ENCODE data around the gene ITGA6.

Gene ITGA6

GRCh38 chr2:172439509-172439860, 12.1 kb downstream of the ITGA6 start:
- Histone ChIP-seq H3K4me1 (ENCODE audit: control insufficient read depth in 1 of 2, insufficient read depth in 2 of 2, low read length in 2 of 2) (peaks cover 89 to 91% of the 10 kb centered on the region in 2 donors), H3K9ac (ENCODE audit: low read depth in 1 of 2, low read length in 2 of 2) (peak overlapping the region in 1 of 2 donors; percentile 27), H3K4me3 (ENCODE audit: low read depth in 1 of 2, low read length in 2 of 2) (peak overlapping the region; percentile 30 to 48), H3K27me3 (ENCODE audit: control insufficient read depth in 1 of 2, insufficient read depth in 2 of 2, low read length in 2 of 2) (no peaks in the 10 kb centered on the region), H3K9me3 (ENCODE audit: control insufficient read depth in 1 of 2, low read length in 2 of 2) (no peaks in the 10 kb centered on the region), H3K36me3 (ENCODE audit: control insufficient read depth in 1 of 2, insufficient read depth in 2 of 2, low read length in 2 of 2) (no peaks in the 10 kb centered on the region), H3K27ac (ENCODE audit: low read depth, low read length) (peak overlapping the region; percentile 62)

GRCh38 chr2:172439911-172440310, 12.5 kb downstream of the ITGA6 start:
- no peaks in the 10 kb centered on the region for H3K9me3 ChIP-seq (ENCODE audit: control insufficient read depth in 1 of 2, low read length in 2 of 2)
- H3K9ac ChIP-seq (ENCODE audit: low read depth in 1 of 2, low read length in 2 of 2) = peak overlapping the region in 1 of 2 donors; percentile 27
- no peaks in the 10 kb centered on the region for H3K36me3 ChIP-seq (ENCODE audit: control insufficient read depth in 1 of 2, insufficient read depth in 2 of 2, low read length in 2 of 2)
- H3K4me3 ChIP-seq (ENCODE audit: low read depth in 1 of 2, low read length in 2 of 2) = peak overlapping the region; percentile 30 to 48
- peak overlapping the region; percentile 62 for H3K27ac ChIP-seq (ENCODE audit: low read depth, low read length)
- no peaks in the 10 kb centered on the region for H3K27me3 ChIP-seq (ENCODE audit: control insufficient read depth in 1 of 2, insufficient read depth in 2 of 2, low read length in 2 of 2)
- peaks cover 86 to 90% of the 10 kb centered on the region in 2 donors for H3K4me1 ChIP-seq (ENCODE audit: control insufficient read depth in 1 of 2, insufficient read depth in 2 of 2, low read length in 2 of 2)

GRCh38 chr2:172440795-172441194, 13.4 kb downstream of the ITGA6 start:
- peak overlapping the region; percentile 23 to 36 for H3K4me3 ChIP-seq (ENCODE audit: low read depth in 1 of 2, low read length in 2 of 2)
- no peaks in the 10 kb centered on the region for H3K9me3 ChIP-seq (ENCODE audit: control insufficient read depth in 1 of 2, low read length in 2 of 2)
- H3K27ac ChIP-seq (ENCODE audit: low read depth, low read length) = peak overlapping the region; percentile 74
- peak overlapping the region; percentile 27 to 93 for H3K9ac ChIP-seq (ENCODE audit: low read depth in 1 of 2, low read length in 2 of 2)
- H3K36me3 ChIP-seq (ENCODE audit: control insufficient read depth in 1 of 2, insufficient read depth in 2 of 2, low read length in 2 of 2) = no peaks in the 10 kb centered on the region
- H3K4me1 ChIP-seq (ENCODE audit: control insufficient read depth in 1 of 2, insufficient read depth in 2 of 2, low read length in 2 of 2) = peaks cover 80 to 89% of the 10 kb centered on the region in 2 donors
- H3K27me3 ChIP-seq (ENCODE audit: control insufficient read depth in 1 of 2, insufficient read depth in 2 of 2, low read length in 2 of 2) = no peaks in the 10 kb centered on the region

- no peaks in the 10 kb centered on the region for H3K27me3 ChIP-seq (ENCODE audit: control insufficient read depth in 1 of 2, insufficient read depth in 2 of 2, low read length in 2 of 2)
- H3K4me1 ChIP-seq (ENCODE audit: control insufficient read depth in 1 of 2, insufficient read depth in 2 of 2, low read length in 2 of 2) = peaks cover 75 to 83% of the 10 kb centered on the region in 2 donors
- peak overlapping the region; percentile 86 for H3K27ac ChIP-seq (ENCODE audit: low read depth, low read length)
- peak overlapping the region; percentile 57 to 93 for H3K9ac ChIP-seq (ENCODE audit: low read depth in 1 of 2, low read length in 2 of 2)
- H3K4me3 ChIP-seq (ENCODE audit: low read depth in 1 of 2, low read length in 2 of 2) = peak overlapping the region; percentile 44 to 67
- no peaks in the 10 kb centered on the region for H3K9me3 ChIP-seq (ENCODE audit: control insufficient read depth in 1 of 2, low read length in 2 of 2)
- H3K36me3 ChIP-seq (ENCODE audit: control insufficient read depth in 1 of 2, insufficient read depth in 2 of 2, low read length in 2 of 2) = no peaks in the 10 kb centered on the region
Measured at GRCh38 chr2:172442072-172442895, 14.9 kb downstream of the ITGA6 start.

GRCh38 chr2:172445851-172446250, 18.5 kb downstream of the ITGA6 start:
- H3K9ac ChIP-seq (ENCODE audit: low read depth in 1 of 2, low read length in 2 of 2) = no peak overlapping the region
- no peaks in the 10 kb centered on the region for H3K9me3 ChIP-seq (ENCODE audit: control insufficient read depth in 1 of 2, low read length in 2 of 2)
- H3K27me3 ChIP-seq (ENCODE audit: control insufficient read depth in 1 of 2, insufficient read depth in 2 of 2, low read length in 2 of 2) = no peaks in the 10 kb centered on the region
- H3K27ac ChIP-seq (ENCODE audit: low read depth, low read length) = no peak overlapping the region
- peaks cover 58 to 79% of the 10 kb centered on the region in 2 donors for H3K4me1 ChIP-seq (ENCODE audit: control insufficient read depth in 1 of 2, insufficient read depth in 2 of 2, low read length in 2 of 2)
- no peaks in the 10 kb centered on the region for H3K36me3 ChIP-seq (ENCODE audit: control insufficient read depth in 1 of 2, insufficient read depth in 2 of 2, low read length in 2 of 2)
- H3K4me3 ChIP-seq (ENCODE audit: low read depth in 1 of 2, low read length in 2 of 2) = no peak overlapping the region

- Histone ChIP-seq H3K36me3 (ENCODE audit: control insufficient read depth in 1 of 2, insufficient read depth in 2 of 2, low read length in 2 of 2) (no peaks in the 10 kb centered on the region), H3K27ac (ENCODE audit: low read depth, low read length) (no peak overlapping the region), H3K27me3 (ENCODE audit: control insufficient read depth in 1 of 2, insufficient read depth in 2 of 2, low read length in 2 of 2) (no peaks in the 10 kb centered on the region), H3K4me1 (ENCODE audit: control insufficient read depth in 1 of 2, insufficient read depth in 2 of 2, low read length in 2 of 2) (peaks cover 51 to 74% of the 10 kb centered on the region in 2 donors), H3K9ac (ENCODE audit: low read depth in 1 of 2, low read length in 2 of 2) (no peak overlapping the region), H3K9me3 (ENCODE audit: control insufficient read depth in 1 of 2, low read length in 2 of 2) (no peaks in the 10 kb centered on the region), H3K4me3 (ENCODE audit: low read depth in 1 of 2, low read length in 2 of 2) (no peak overlapping the region)
Measured at GRCh38 chr2:172446474-172447063, 19.2 kb downstream of the ITGA6 start.

GRCh38 chr2:172447811-172448493, 20.6 kb downstream of the ITGA6 start:
- H3K4me1 ChIP-seq (ENCODE audit: control insufficient read depth in 1 of 2, insufficient read depth in 2 of 2, low read length in 2 of 2) = peaks cover 47 to 76% of the 10 kb centered on the region in 2 donors

GRCh38 chr2:172448544-172449267, 21.3 kb downstream of the ITGA6 start:
- Histone ChIP-seq H3K27ac (ENCODE audit: low read depth, low read length) (peak overlapping the region; percentile 33), H3K36me3 (ENCODE audit: control insufficient read depth in 1 of 2, insufficient read depth in 2 of 2, low read length in 2 of 2) (no peaks in the 10 kb centered on the region), H3K4me3 (ENCODE audit: low read depth in 1 of 2, low read length in 2 of 2) (no peak overlapping the region), H3K27me3 (ENCODE audit: control insufficient read depth in 1 of 2, insufficient read depth in 2 of 2, low read length in 2 of 2) (no peaks in the 10 kb centered on the region), H3K9ac (ENCODE audit: low read depth in 1 of 2, low read length in 2 of 2) (peak overlapping the region in 1 of 2 donors; percentile 29), H3K4me1 (ENCODE audit: control insufficient read depth in 1 of 2, insufficient read depth in 2 of 2, low read length in 2 of 2) (peaks cover 42 to 75% of the 10 kb centered on the region in 2 donors), H3K9me3 (ENCODE audit: control insufficient read depth in 1 of 2, low read length in 2 of 2) (no peaks in the 10 kb centered on the region)

More at GRCh38 chr2:172447811-172448493, 20.6 kb downstream of the ITGA6 start:
- Histone ChIP-seq H3K36me3 (ENCODE audit: control insufficient read depth in 1 of 2, insufficient read depth in 2 of 2, low read length in 2 of 2) (no peaks in the 10 kb centered on the region), H3K9me3 (ENCODE audit: control insufficient read depth in 1 of 2, low read length in 2 of 2) (no peaks in the 10 kb centered on the region), H3K27me3 (ENCODE audit: control insufficient read depth in 1 of 2, insufficient read depth in 2 of 2, low read length in 2 of 2) (no peaks in the 10 kb centered on the region), H3K9ac (ENCODE audit: low read depth in 1 of 2, low read length in 2 of 2) (peak overlapping the region in 1 of 2 donors; percentile 29), H3K4me3 (ENCODE audit: low read depth in 1 of 2, low read length in 2 of 2) (no peak overlapping the region), H3K27ac (ENCODE audit: low read depth, low read length) (peak overlapping the region; percentile 33)

- Histone ChIP-seq H3K9me3 (ENCODE audit: control insufficient read depth in 1 of 2, low read length in 2 of 2) (no peaks in the 10 kb centered on the region), H3K4me1 (ENCODE audit: control insufficient read depth in 1 of 2, insufficient read depth in 2 of 2, low read length in 2 of 2) (peaks cover 47 to 75% of the 10 kb centered on the region in 2 donors), H3K9ac (ENCODE audit: low read depth in 1 of 2, low read length in 2 of 2) (no peak overlapping the region), H3K36me3 (ENCODE audit: control insufficient read depth in 1 of 2, insufficient read depth in 2 of 2, low read length in 2 of 2) (peaks cover 0 to 3% of the 10 kb centered on the region in 2 donors), H3K4me3 (ENCODE audit: low read depth in 1 of 2, low read length in 2 of 2) (no peak overlapping the region), H3K27ac (ENCODE audit: low read depth, low read length) (no peak overlapping the region), H3K27me3 (ENCODE audit: control insufficient read depth in 1 of 2, insufficient read depth in 2 of 2, low read length in 2 of 2) (no peaks in the 10 kb centered on the region)
Measured at GRCh38 chr2:172449911-172450550, 22.6 kb downstream of the ITGA6 start.

Data from duodenal mucosa (tissue), 2 donors.